HEK293 (cell line): ENCODE measurements around the gene RUNX1.

Source experiments
- PRDM1 ChIP-seq: fragments of 450-650 bp; formaldehyde crosslinking; IDR thresholded peaks from 2 replicates; pipeline ENCODE4; 2016; ENCODE audit warnings: missing biosample characterization, missing genetic modification characterization
- SETDB1 ChIP-seq: IDR thresholded peaks from one replicate; pipeline ENCODE4 v1.6.1; 2017; ENCODE audit warnings: mild to moderate bottlenecking, low read length, moderate library complexity, mixed read lengths; ENCODE audit not compliant: insufficient read length
- ZNF114 ChIP-seq: fragments of 450-650 bp; formaldehyde crosslinking; IDR thresholded peaks from 2 replicates; pipeline ENCODE4 v1.5.0; 2017; ENCODE audit warnings: missing biosample characterization, missing genetic modification characterization
- ZNF548 ChIP-seq: fragments of 450-650 bp; formaldehyde crosslinking; IDR thresholded peaks from 2 replicates; pipeline ENCODE4 v1.5.1; 2016; ENCODE audit warnings: missing biosample characterization, missing genetic modification characterization

DNA sequence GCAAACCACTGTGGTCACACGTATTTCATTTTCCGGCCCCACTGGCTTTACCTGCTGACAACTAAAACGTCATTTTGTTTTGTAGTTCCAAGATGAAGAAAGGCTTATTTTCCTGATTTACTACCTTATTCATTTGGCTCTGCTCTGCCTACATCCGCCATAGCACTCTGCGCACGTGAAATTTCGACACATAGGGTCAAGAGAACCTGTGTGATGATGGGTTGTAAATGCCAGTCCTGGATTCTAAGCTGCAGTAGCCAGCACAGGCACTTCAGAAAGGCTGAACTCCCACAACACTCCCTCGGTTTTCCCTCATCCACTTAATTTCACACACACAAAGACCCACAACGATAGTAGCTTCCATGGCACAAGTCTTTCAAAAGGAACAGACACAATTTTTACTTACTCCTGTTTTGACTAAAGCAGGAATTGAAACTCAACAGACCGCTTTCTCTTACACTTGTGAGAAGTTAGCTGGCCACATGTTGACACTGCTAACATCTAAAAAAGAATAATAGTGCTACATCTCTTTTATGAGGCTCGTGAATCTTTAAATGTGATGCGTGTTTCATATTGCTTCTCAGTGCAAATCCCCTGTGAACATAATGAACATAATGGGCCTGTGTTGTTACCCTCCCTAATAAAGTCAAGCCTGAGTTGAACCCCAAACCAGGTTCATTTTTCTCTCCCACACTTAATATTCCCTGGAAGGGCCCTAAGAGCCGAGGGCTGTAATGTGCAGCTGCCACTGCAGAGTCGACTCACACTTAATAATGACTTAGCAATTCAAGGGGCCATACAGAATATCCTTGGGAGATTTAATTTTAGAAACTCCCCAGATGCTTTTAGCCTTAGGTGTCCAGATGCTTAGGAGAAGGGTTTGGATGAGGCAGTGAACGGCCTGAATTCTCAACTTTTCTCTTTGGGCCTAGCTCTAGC lies 1.5 kb upstream of the RUNX1 start:
- TF ChIP-seq ZNF548 (tag by site-specific recombination) (no peak), SETDB1 (no peak), ZNF114 (tag by site-specific recombination) (no peak), PRDM1 (tag by site-specific recombination) (no peak)
